Psoas muscle (tissue), 8 donors: ENCODE data around the gene CAMTA1. TPM values are rescaled to one million over a fixed set of nuclear protein-coding genes. Genes with fewer than 3 reads are reported as not detected.

Source experiments
- ATAC-seq, 4 donors: fragments of 200-7000 bp; cut with Tn5 transposase; one replicate each; pipeline ENCODE4 v1.9.1; 2020; ENCODE audit warnings: moderate library complexity in 3 of 4, mild to moderate bottlenecking in 2 of 4
- DNase-seq, 2 donors: peaks; one replicate each; pipeline ENCODE4 v3.0.0-alpha.2; 2020
- H3K27ac ChIP-seq: fragments of 200-600 bp; one replicate; pipeline ENCODE4 v1.8.0; 2022
- H3K27me3 ChIP-seq, 3 donors: fragments of 200-600 bp in 1 of 3; one replicate each; pipeline versions ENCODE4 v1.6.1 to v1.8.0; 2013 to 2022; ENCODE audit warnings: low read length in 2 of 3, mild to moderate bottlenecking in 2 of 3, moderate library complexity in 1 of 3; ENCODE audit not compliant: insufficient read depth in 3 of 3
- H3K36me3 ChIP-seq, 2 donors: fragments of 200-600 bp in 1 of 2; one replicate each; pipeline versions ENCODE4 v1.6.1 to v1.8.0; 2013 to 2022; ENCODE audit warnings: low read depth in 1 of 2, mild to moderate bottlenecking in 1 of 2, moderate library complexity in 1 of 2; ENCODE audit not compliant: insufficient read depth in 1 of 2
- H3K4me1 ChIP-seq: fragments of 200-600 bp; one replicate; pipeline ENCODE4 v1.8.0; 2022
- H3K4me3 ChIP-seq: fragments of 200-600 bp; one replicate; pipeline ENCODE4 v1.8.0; 2022; ENCODE audit warnings: mild to moderate bottlenecking
- H3K9me3 ChIP-seq: fragments of 200-600 bp; one replicate; pipeline ENCODE4 v1.8.0; 2022
- WGBS, 3 donors: extraction: QIAGEN DNeasy Blood & Tissue Kit; methylation state at CpG; one replicate each; pipeline versions ENCODE4 v1.1.6 to v1.1.7; 2013; 5-methylcytosine and 5-hydroxymethylcytosine counted together
- intact Hi-C, 2 donors: fragments of 100-400 bp; cut with DNase I; formaldehyde crosslinking; loops; one replicate each; pipeline versions ENCODE4 v1.11.0 to v1.14.2; 2022
- polyA plus RNA-seq, 3 donors: library from polyadenylated mRNA; stranded (reverse); fragments of 200-250 nt; gene quantifications; one replicate each; pipeline ENCODE4 v1.2.3, GENCODE V29; 2013
- total RNA-seq, 4 donors: library from RNA; stranded (reverse); fragmentation: NEBNext Ultra II Directional in 2 of 4; extraction: Animal tissue kit (Norgen Biotek cat#: 25700) in 2 of 4; gene quantifications; one replicate each; pipeline versions ENCODE4 v1.2.1 to v1.2.4, GENCODE V29; 2021 to 2023
- TF ChIP-seq, protein P1 (sequence below): fragments of 200-600 bp; IDR thresholded peaks from one replicate; pipeline ENCODE4 v1.8.0; 2022; ENCODE audit warnings: antibody characterized with exemption
- donor health status: healthy with polysubstance abuse.
- donor health status: DM: no; HTN: no; CAD: no; lungs with moderate emphysema.
- donor health status: Bipolar disorder and iron deficiency.
- donor health status: healthy.
- donor health status: DM: yes; HTN: yes; CAD: no.
- donor health status: DM: no; HTN: no; CAD: no.
- donor health status: DM: no; HTN: no; CAD: no.
- donor health status: DM: yes; HTN: yes; CAD: no.

Gene CAMTA1
- total and polyA plus RNA-seq, 7 donors = 64.6 to 206 (median 76.5) TPM

DNA sequence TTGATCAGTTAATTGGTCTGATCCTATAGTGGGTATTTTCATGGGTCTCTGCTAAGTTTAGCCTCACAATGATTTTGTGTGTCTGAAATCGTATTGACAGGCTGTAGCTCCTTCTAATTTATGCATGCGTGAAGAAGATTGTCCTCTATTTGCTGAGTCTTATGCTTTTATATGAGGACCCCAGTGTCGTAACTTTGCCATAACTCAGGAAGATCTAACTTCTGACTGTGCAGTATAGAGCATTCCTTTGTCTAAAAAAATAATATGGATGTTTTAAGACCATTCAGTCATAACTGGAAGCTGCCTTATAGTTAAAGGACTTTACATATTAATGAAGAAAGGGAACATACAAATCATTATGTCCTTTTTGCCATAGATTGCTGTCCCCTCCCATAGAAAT lies 73.3 kb downstream of the CAMTA1 start:
- H3K27me3 ChIP-seq = no peaks in the 10 kb centered on the region
- 93 to 95% (median 93%) methylated on average over 3 of the region's 3 CpGs for WGBS, 3 donors
- TF ChIP-seq, protein P1, sequence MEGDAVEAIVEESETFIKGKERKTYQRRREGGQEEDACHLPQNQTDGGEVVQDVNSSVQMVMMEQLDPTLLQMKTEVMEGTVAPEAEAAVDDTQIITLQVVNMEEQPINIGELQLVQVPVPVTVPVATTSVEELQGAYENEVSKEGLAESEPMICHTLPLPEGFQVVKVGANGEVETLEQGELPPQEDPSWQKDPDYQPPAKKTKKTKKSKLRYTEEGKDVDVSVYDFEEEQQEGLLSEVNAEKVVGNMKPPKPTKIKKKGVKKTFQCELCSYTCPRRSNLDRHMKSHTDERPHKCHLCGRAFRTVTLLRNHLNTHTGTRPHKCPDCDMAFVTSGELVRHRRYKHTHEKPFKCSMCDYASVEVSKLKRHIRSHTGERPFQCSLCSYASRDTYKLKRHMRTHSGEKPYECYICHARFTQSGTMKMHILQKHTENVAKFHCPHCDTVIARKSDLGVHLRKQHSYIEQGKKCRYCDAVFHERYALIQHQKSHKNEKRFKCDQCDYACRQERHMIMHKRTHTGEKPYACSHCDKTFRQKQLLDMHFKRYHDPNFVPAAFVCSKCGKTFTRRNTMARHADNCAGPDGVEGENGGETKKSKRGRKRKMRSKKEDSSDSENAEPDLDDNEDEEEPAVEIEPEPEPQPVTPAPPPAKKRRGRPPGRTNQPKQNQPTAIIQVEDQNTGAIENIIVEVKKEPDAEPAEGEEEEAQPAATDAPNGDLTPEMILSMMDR = no peak
- H3K27ac ChIP-seq = no peak overlapping the region
- H3K4me3 ChIP-seq = no peak overlapping the region
- no peaks in the 10 kb centered on the region for H3K36me3 ChIP-seq
- intact Hi-C loops = no loop called here
- ATAC-seq = no peak
- H3K9me3 ChIP-seq = no peaks in the 10 kb centered on the region
- H3K4me1 ChIP-seq = peaks cover 10% of the 10 kb centered on the region
- DNase-seq = no peak

DNA sequence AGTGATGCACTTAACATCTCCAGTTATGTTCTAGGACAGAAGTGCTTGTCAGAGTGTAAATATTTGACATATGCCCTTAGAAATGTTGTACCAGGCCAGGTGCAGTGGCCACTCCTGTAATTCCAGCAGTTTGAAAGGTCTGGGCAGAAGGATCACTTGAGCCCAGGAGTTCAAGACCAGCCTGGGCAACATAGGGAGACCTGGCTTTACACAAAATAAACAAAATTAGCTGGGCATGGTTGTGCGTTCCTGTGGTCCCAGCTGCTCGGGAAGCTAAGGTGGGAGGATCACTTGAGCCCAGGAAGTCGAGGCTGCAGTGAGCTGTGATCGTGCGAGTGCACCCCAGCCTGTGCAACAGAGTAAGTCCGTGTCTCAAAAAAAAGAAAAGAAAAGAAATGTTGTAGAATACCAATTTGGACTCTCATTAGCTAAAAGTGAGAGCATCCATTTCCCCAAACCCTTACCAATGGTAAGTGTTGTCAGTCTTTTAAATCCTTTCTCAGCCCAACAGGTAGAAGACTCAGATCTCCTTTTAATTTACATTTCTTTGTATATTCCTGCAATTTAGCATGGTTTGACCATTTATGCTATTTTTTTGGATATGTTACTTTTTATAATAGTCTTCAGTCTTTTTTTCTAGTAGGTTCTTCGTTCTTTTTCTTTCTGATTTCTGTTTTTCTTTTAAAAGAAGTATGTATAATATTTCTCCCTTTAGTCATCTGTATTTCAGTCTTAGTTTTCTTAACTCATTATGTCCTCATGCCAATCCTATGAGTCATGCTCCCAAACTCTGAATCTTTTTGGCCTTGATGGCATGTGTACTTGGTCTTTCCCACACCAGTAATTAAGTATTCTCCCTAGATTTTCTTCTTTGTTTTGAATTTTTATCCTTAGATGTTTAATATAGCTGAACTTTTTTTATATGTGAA lies 74.4 kb downstream of the CAMTA1 start:
- no peak overlapping the region for H3K4me3 ChIP-seq
- peak in 1 of 4 donors; percentile 50 for ATAC-seq
- TF ChIP-seq, protein P1 = no peak
- H3K4me1 ChIP-seq = peaks cover 10% of the 10 kb centered on the region
- intact Hi-C loops = no loop called here
- H3K9me3 ChIP-seq = no peaks in the 10 kb centered on the region
- H3K27ac ChIP-seq = peak overlapping the region; percentile 1
- DNase-seq = no peak
- WGBS, 3 donors = 69 to 70% (median 70%) methylated on average over 7 of the region's 7 CpGs
- H3K36me3 ChIP-seq = no peaks in the 10 kb centered on the region
- H3K27me3 ChIP-seq = no peaks in the 10 kb centered on the region

DNA sequence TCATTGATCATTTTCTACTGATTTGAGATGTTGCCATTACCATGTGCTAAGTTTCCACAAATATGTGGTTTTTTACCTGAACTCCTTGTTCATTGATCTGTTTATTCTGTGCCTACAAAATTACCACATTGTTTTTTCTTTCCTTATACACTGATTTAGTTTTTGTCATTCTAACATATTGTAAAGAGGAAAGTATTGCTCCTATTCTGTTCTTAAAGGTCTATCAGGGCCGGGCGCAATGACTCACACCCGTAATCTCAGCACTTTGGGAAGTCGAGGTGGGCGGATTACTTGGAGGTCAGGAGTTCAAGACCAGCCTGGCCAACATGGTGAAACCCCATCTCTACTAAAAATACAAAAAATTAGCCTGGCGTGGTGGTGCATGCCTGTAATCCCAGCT lies 75.1 kb downstream of the CAMTA1 start:
- H3K4me1 ChIP-seq = peaks cover 10% of the 10 kb centered on the region
- TF ChIP-seq, protein P1 = no peak
- H3K36me3 ChIP-seq = no peaks in the 10 kb centered on the region
- DNase-seq = no peak
- 86 to 90% (median 87%) methylated on average over 6 of the region's 6 CpGs for WGBS, 3 donors
- no peaks in the 10 kb centered on the region for H3K9me3 ChIP-seq
- H3K27ac ChIP-seq = no peak overlapping the region
- H3K27me3 ChIP-seq = no peaks in the 10 kb centered on the region
- ATAC-seq = no peak
- intact Hi-C loops = no loop called here
- no peak overlapping the region for H3K4me3 ChIP-seq

DNA sequence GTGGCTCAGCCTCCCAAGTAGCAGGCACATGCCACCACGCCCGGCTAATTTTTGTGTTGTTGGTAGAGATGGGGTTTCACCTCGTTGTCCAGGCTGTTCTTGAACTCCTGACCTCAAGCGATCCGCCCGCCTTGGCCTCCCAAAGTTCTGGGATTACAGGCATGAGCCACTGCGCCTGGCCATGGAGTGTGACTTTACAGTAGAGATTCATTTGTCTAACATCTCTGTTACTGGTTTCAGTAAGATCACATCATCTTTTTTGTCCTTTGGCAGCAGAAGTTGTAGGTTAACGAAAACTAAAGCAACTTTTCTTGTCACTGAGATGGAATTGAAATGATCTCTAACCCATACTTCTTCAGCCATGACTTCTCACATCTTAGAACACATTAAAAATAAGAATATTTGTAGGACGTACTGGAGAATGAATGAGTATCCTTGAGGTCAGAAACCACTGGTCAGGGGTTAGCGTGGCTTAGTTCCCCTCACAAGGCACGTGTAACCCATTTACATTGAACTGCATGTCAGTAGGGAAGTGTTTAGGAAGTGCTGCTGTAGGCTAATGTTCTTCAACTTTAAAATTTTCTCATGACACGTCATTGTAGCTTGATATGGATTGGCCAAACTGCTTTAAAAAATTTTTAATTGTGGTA lies 75.9 kb downstream of the CAMTA1 start:
- no peak for DNase-seq
- Histone ChIP-seq H3K4me3 (no peak overlapping the region), H3K27me3 (no peaks in the 10 kb centered on the region), H3K9me3 (no peaks in the 10 kb centered on the region), H3K4me1 (peaks cover 10% of the 10 kb centered on the region), H3K27ac (no peak overlapping the region), H3K36me3 (no peaks in the 10 kb centered on the region)
- intact Hi-C loops = no loop called here
- 92 to 93% (median 93%) methylated on average over 12 of the region's 12 CpGs for WGBS, 3 donors
- TF ChIP-seq, protein P1 = no peak
- ATAC-seq = no peak
